Measurements from ENCODE around the gene C6orf47. TPM values are rescaled to one million over a fixed set of nuclear protein-coding genes. Genes with fewer than 3 reads are reported as not detected.

The C6orf47 gene
- total and polyA plus RNA-seq, 2 of the 8 experiments (the other 6 are each of a cell fraction or from before 2014, with no cell fraction given): 4.7 to 14.6 TPM

- TF ChIP-seq CTBP2 (IDR thresholded peaks at IDR 0.05; ENCODE audit: borderline replicate concordance, insufficient read depth, insufficient read length, low read length) (no peak), POLR2A (IDR thresholded peaks at IDR 0.05; ENCODE audit: control extremely low read depth in 1 of 2, low read depth in 2 of 2, low read length in 2 of 2) (no peak), TAF1 (IDR thresholded peaks at IDR 0.05; ENCODE audit: low read depth, low read length) (no peak), KDM4A (IDR thresholded peaks at IDR 0.05; ENCODE audit: low read depth, low read length, severe bottlenecking) (no peak)
Measured at GRCh38 chr6:31687860-31688693, 27.5 kb upstream of the C6orf47 start (continued).
